Thyroid gland (tissue), 4 donors: ENCODE measurements around the gene C17orf107. TPM values are rescaled to one million over a fixed set of nuclear protein-coding genes. Genes with fewer than 3 reads are reported as not detected.
"Not testable (repeated sequence)": the region's sequence is repeated elsewhere in the genome, so short reads cannot be mapped to it uniquely, and the experiment has no call there.

Source experiments
- DNase-seq, 2 donors: peaks; one replicate each; pipeline ENCODE4 v3.0.0-alpha.2; 2019
- H3K27ac ChIP-seq, 3 donors: fragments of 200-600 bp; sonication (generic); 1 replicate in 2 of 3; 2 replicates in 1 of 3; pipeline ENCODE4 v1.5.1; 2016 to 2019; ENCODE audit warnings: mild to moderate bottlenecking in 1 of 3, moderate library complexity in 1 of 3
- H3K27me3 ChIP-seq: fragments of 200-600 bp; sonication (generic); one replicate; pipeline ENCODE4 v1.5.1; 2019
- H3K36me3 ChIP-seq, 2 donors: fragments of 200-600 bp; sonication (generic); one replicate each; pipeline ENCODE4 v1.5.1; 2016 to 2019
- H3K4me1 ChIP-seq, 2 donors: fragments of 200-600 bp; sonication (generic); one replicate each; pipeline ENCODE4 v1.5.1; 2017 to 2019
- H3K4me3 ChIP-seq, 3 donors: fragments of 200-600 bp; sonication (generic); replicated peaks in 1 of 3; 1 replicate in 2 of 3; 2 replicates in 1 of 3; pipeline ENCODE4 v1.5.1; 2016; ENCODE audit warnings: mild to moderate bottlenecking in 1 of 3
- H3K9me3 ChIP-seq: fragments of 200-600 bp; sonication (generic); one replicate; pipeline ENCODE4 v1.5.1; 2017
- POLR2A ChIP-seq, 2 donors: fragments of 450-650 bp; IDR thresholded peaks; one replicate each; pipeline ENCODE4 v1.6.1; 2017; ENCODE audit warnings: antibody characterized with exemption in 2 of 2, mild to moderate bottlenecking in 2 of 2, moderate library complexity in 1 of 2
- WGBS, 2 donors: methylation state at CpG; one replicate each; pipeline ENCODE4 v1.1.5; 2017; 5-methylcytosine and 5-hydroxymethylcytosine counted together
- intact Hi-C: fragments of 100-400 bp; cut with DNase I; formaldehyde crosslinking; loops from one replicate; pipeline ENCODE4 v1.15.1; 2023
- total RNA-seq, 4 donors: library from RNA; depleted of rRNA; stranded (reverse); fragments of >200 nt; gene quantifications; one replicate each; pipeline ENCODE4 v1.2.3, GENCODE V29; 2016
- TF ChIP-seq, protein P1 (sequence below), 6 experiments: fragments of 200-600 bp in 3 of 6; fragments of 450-650 bp in 3 of 6; sonication (generic) in 3 of 6; IDR thresholded peaks; one replicate each; pipeline ENCODE4 v1.5.1; 2016 to 2019; ENCODE audit warnings: antibody characterized with exemption in 6 of 6, mild to moderate bottlenecking in 2 of 6, inconsistent platforms in 1 of 6, moderate library complexity in 1 of 6

The C17orf107 gene
- total RNA-seq, 4 donors from 2014 or later, result 0.33 to 1.9 (median 1.3) TPM

DNA sequence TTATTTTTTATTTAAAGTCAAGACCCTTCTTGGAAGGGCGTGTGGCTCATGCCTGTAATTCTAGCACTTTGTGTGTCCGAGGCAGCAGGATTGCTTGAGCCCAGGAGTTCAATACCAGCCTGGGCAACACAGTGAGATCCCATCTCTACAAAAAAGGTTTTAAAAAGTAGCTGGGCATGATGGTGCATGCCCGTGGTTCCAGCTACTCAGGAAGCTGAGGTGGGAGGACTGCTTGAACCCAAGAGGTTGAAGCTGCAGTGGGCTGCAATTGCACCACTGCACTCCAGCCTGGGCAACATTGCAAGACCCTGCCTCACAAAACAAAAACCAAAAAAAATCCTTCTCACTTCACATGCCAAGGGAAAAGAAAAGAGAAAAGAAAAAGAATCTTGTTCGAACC is 36.6 kb upstream of the C17orf107 start:
- DNase-seq, result no peak
- Histone ChIP-seq H3K4me3 (no peak overlapping the region), H3K27ac (no peak overlapping the region), H3K9me3 (no peaks in the 10 kb centered on the region), H3K36me3 (no peaks in the 10 kb centered on the region), H3K27me3 (no peaks in the 10 kb centered on the region), H3K4me1 (peaks cover 18 to 26% of the 10 kb centered on the region in 2 donors)
- no peak for TF ChIP-seq POLR2A (IDR thresholded peaks at IDR 0.05)
- TF ChIP-seq, protein P1, sequence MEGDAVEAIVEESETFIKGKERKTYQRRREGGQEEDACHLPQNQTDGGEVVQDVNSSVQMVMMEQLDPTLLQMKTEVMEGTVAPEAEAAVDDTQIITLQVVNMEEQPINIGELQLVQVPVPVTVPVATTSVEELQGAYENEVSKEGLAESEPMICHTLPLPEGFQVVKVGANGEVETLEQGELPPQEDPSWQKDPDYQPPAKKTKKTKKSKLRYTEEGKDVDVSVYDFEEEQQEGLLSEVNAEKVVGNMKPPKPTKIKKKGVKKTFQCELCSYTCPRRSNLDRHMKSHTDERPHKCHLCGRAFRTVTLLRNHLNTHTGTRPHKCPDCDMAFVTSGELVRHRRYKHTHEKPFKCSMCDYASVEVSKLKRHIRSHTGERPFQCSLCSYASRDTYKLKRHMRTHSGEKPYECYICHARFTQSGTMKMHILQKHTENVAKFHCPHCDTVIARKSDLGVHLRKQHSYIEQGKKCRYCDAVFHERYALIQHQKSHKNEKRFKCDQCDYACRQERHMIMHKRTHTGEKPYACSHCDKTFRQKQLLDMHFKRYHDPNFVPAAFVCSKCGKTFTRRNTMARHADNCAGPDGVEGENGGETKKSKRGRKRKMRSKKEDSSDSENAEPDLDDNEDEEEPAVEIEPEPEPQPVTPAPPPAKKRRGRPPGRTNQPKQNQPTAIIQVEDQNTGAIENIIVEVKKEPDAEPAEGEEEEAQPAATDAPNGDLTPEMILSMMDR (IDR thresholded peaks at IDR 0.05), result no peak
- 92 to 98% methylated on average over 4 of the region's 4 CpGs for WGBS, 2 donors
- intact Hi-C loops, result no loop called here

DNA sequence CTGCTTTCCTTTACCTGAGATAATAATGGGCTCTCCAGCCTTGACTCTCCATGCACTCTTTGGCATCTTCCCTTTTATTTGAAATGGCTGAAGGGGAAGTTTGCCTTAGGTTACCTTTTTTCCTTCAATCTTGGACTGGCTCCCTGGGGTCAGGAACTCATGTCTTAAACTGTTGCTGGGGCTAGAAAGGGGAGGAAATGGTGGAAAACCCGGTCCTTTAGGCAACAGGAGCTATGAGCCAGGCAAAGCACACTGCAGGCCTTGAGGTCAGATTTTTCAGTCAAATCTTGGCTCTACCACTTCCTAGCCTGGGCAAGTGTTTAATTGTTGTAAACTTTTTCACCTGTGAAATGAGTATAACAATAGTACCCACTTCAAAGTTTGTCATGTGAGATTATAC is 36.0 kb upstream of the C17orf107 start:
- Histone ChIP-seq H3K27ac (no peak overlapping the region), H3K4me3 (no peak overlapping the region), H3K27me3 (no peaks in the 10 kb centered on the region), H3K36me3 (no peaks in the 10 kb centered on the region), H3K9me3 (no peaks in the 10 kb centered on the region), H3K4me1 (peaks cover 12 to 20% of the 10 kb centered on the region in 2 donors)
- 77 to 82% methylated on average over 1 of the region's 1 CpG for WGBS, 2 donors
- intact Hi-C loops, result no loop called here
- DNase-seq, result no peak
- no peak for TF ChIP-seq POLR2A (IDR thresholded peaks at IDR 0.05)
- TF ChIP-seq, protein P1 (IDR thresholded peaks at IDR 0.05), result no peak

DNA sequence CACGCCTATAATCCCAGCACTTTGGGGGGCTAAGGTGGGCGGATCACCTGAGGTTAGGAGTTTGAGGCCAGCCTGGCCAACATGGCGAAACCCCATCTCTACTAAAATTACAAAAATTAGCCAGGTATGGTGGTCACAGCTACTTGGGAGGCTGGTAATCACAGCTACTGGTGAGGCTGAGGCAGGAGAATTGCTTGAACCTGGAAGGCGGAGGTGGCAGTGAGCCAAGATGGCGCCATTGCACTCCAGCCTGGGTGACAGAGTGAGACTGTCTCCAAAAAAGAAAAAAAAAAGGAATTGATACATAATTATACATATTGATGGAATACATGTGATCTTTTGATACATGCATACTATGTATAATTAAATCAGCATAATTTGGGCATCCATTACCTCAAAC is 31.8 kb upstream of the C17orf107 start:
- H3K9me3 ChIP-seq, DNase-seq, H3K4me1 ChIP-seq, H3K4me3 ChIP-seq, H3K27me3 ChIP-seq, intact Hi-C loops, H3K36me3 ChIP-seq, H3K27ac ChIP-seq: not testable (repeated sequence)
- 85 to 90% methylated on average over 5 of the region's 5 CpGs for WGBS, 2 donors

DNA sequence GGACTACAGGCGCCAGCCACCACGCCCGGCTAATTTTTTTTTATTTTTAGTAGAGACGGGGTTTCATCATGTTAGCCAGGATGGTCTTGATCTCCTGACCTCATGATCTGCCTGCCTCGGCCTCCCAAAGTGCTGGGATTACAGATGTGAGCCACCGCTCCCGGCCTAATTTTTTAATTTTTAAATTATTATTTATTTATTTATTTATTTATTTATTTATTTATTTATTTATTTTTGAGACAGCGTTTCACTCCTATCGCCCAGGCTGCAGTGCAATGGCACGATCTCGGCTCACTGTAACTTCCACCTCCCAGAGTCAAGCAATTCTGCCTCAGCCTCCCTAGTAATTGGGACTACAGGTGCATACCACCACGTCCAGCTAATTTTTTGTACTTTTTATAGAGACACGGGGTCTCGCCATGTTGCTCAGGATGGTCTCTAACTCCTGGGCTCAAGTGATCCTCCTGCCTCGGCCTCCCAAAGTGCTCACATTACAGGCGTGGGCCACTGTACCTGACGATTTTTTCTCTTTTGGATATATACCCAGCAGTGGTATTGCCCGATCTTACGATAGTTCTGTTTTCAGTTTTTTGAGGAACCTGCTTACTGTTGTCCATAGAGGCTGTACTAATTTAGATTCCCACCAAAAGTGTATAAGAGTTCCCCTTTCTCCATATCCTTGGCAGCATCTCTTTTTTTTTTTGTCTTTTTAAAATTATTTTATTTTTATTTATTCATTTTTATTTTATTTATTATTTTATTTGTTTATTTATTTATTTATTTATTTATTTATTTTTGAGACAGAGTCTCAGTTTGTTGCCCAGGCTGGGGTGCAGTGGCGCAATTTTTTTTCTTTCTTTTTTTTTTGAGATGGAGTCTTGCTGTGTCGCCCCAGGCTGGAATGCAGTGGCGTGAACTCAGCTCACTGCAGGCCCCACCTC is 30.0 kb upstream of the C17orf107 start:
- H3K9me3 ChIP-seq, H3K27ac ChIP-seq, H3K4me3 ChIP-seq, H3K36me3 ChIP-seq, intact Hi-C loops, H3K4me1 ChIP-seq, H3K27me3 ChIP-seq, DNase-seq: not testable (repeated sequence)
- WGBS, 2 donors, result 95 to 97% methylated on average over 22 of the region's 22 CpGs

DNA sequence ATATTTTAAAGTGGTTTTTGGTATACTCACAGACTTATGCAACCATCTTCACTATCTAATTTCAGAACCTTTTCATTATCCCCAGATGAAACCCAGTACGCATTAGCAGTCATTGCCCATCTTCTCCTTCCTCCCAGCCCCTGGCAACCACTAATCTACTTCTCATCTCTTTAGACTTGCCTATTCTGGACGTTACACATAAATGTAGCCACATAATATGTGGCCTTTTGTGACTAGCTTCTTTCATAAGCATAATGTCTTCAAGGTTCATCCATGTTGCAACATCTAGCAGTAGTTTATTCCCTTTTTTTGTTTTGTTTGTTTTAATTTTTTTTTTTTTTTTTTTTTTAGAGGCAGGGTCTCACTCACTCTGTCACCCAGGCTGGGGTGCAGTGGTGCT is 28.5 kb upstream of the C17orf107 start:
- no peak for DNase-seq
- no peak overlapping the region for H3K27ac ChIP-seq
- H3K4me3 ChIP-seq, result no peak overlapping the region
- no peaks in the 10 kb centered on the region for H3K36me3 ChIP-seq
- H3K9me3 ChIP-seq, result no peaks in the 10 kb centered on the region
- WGBS, 2 donors, result 90 to 91% methylated on average over 2 of the region's 2 CpGs
- TF ChIP-seq, protein P1 (IDR thresholded peaks at IDR 0.05), result no peak
- TF ChIP-seq POLR2A (IDR thresholded peaks at IDR 0.05), result no peak
- no peaks in the 10 kb centered on the region for H3K4me1 ChIP-seq
- intact Hi-C loops, result no loop called here
- H3K27me3 ChIP-seq, result no peaks in the 10 kb centered on the region

DNA sequence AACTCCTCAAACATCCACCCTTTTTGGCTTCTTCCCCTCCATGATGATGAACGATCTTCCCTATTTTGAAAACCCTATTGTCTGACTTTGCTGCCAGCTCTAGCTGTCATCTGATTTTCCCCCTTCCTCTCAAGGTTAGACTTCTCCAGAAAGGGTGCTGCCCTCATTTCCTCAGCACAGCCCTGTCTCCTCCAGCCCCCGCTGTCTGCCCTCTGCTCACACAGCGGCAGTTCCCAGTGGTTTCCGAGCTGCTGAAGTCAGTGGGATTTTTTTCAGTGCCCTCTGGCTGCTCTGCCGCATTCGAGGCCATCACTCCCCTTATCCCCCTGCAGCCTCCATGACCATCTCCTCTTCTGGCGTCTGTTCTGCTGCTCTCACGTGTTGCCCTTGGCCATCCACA is 26.6 kb upstream of the C17orf107 start:
- intact Hi-C loops, result no loop called here
- H3K27ac ChIP-seq, result no peak overlapping the region
- 47 to 58% methylated on average over 8 of the region's 8 CpGs for WGBS, 2 donors

More for the DNA sequence above, 26.6 kb upstream of the C17orf107 start:
- TF ChIP-seq POLR2A (IDR thresholded peaks at IDR 0.05), result no peak
- TF ChIP-seq, protein P1 (IDR thresholded peaks at IDR 0.05), result no peak
- H3K9me3 ChIP-seq, result no peaks in the 10 kb centered on the region
- H3K36me3 ChIP-seq, result no peaks in the 10 kb centered on the region
- DNase-seq, result no peak
- no peaks in the 10 kb centered on the region for H3K27me3 ChIP-seq
- no peaks in the 10 kb centered on the region for H3K4me1 ChIP-seq
- H3K4me3 ChIP-seq, result no peak overlapping the region
